HG03139 (cell line): Measurements from ENCODE around the gene SYNE1.
A peak's percentile ranks its signal among the peaks of the same experiment; 100 is the strongest.

Experiments
- ATAC-seq: cut with Tn5 transposase; IDR thresholded peaks from one replicate; pipeline ENCODE4 v1.9.1; 2021; ENCODE audit not compliant: unreplicated experiment

Gene SYNE1

DNA sequence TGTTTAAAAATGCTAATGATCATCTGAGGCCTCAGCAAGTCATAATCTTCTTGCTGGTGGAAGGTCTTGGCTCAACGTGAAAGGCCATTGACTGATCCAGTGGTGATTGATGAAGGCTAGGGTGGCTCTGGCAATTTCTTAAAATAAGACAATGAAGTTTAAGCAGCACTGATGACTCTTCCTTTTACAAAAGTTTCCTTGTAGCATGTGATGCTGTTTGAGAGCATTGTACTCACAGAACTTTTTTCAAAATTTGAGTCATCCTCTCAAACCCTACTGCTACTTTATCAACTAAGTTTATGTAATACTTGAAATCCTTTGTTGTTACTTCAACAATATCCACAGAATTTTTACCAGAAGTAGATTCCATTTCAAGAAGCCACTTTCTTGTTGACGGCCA, 447.4 kb downstream of the SYNE1 start:
- ATAC-seq = no peak

- ATAC-seq = no peak
These were observed 449.2 kb downstream of the SYNE1 start for GRCh38 chr6:152188011-152188410.

DNA sequence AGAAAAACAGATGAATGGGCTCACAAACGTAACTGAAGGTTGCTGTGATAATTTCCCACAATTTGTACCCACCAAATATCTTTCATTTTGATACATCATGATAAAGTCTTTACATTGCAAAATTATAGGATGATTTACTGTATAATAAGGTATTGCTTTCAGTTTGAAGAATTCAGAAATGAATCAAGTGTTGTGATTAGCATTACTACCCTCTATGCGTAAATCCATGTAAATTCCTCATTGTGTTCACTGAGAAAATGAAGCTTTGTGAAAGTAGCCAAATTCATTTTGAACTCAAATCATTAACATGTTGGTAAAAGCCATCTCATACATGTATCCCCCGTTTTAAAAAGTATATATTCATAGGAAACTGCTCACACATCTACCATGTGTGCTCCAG, 450.3 kb downstream of the SYNE1 start:
- no peak for ATAC-seq

GRCh38 chr6:152184917-152185574, 452.1 kb downstream of the SYNE1 start:
- peak; percentile 82 for ATAC-seq

- peak; percentile 46 for ATAC-seq
These were observed 452.6 kb downstream of the SYNE1 start for GRCh38 chr6:152184573-152184916.

DNA sequence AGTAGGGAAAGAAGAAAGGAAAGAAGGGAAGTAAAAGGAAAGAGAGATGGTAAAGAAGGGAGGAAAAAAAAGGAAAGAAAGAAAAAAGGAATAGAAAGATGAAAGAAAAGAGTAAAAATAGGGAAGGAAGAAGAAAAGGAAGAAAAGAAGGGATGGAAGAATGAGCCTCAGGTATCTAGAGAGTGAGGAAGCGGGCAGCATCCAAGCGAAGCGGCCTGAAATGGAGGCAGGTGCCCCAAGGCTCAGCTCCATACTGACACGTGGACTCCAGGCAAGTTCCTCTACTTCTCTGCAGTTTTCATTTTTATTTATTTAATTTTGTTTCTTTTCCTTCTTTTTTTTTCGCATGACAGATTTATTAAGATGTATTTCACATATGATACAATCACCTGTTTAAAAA, 456.6 kb downstream of the SYNE1 start:
- no peak for ATAC-seq

DNA sequence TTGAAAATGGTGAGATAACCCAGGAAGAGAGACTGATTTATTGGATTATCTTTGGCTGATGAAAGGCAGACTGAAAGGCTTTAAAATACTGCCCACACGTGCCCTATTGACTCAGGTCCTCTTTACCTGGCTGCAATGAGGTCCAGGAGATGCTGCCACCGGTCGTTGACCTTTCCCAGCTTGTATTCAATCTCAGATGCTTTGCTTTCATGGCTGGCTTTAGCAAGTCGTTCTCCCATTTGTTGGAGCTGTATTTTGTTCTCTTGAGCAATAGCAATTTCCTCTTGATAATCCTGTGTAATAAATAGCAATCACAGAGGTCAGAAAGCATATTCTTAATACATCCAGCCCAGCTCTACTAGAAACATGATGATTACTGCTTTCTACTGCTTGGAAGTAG, 460.9 kb downstream of the SYNE1 start:
- no peak for ATAC-seq

GRCh38 chr6:152173957-152174356, 463.2 kb downstream of the SYNE1 start:
- ATAC-seq = no peak

- no peak for ATAC-seq
These were observed 463.8 kb downstream of the SYNE1 start for GRCh38 chr6:152173321-152173720.

GRCh38 chr6:152170702-152171667, 466.2 kb downstream of the SYNE1 start:
- peak; percentile 91 for ATAC-seq

DNA sequence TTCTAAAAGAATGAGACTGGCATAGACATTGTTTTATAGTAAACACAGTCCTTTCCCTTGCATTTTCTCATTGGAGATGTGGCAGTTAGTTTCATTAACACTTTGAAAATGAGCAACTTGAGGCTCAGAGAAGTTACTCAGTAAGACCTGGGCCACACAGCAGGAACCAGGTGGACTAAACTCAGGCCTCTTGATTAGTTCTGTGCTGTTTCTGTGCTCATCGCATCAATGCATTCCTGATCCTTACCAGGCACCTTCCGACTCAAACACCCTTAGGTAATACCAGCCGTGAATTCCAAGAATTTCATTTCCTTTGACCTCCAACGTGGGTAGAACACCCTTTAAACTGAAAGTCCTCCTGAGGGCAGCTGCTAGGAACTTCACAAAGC, 466.9 kb downstream of the SYNE1 start:
- no peak for ATAC-seq

DNA sequence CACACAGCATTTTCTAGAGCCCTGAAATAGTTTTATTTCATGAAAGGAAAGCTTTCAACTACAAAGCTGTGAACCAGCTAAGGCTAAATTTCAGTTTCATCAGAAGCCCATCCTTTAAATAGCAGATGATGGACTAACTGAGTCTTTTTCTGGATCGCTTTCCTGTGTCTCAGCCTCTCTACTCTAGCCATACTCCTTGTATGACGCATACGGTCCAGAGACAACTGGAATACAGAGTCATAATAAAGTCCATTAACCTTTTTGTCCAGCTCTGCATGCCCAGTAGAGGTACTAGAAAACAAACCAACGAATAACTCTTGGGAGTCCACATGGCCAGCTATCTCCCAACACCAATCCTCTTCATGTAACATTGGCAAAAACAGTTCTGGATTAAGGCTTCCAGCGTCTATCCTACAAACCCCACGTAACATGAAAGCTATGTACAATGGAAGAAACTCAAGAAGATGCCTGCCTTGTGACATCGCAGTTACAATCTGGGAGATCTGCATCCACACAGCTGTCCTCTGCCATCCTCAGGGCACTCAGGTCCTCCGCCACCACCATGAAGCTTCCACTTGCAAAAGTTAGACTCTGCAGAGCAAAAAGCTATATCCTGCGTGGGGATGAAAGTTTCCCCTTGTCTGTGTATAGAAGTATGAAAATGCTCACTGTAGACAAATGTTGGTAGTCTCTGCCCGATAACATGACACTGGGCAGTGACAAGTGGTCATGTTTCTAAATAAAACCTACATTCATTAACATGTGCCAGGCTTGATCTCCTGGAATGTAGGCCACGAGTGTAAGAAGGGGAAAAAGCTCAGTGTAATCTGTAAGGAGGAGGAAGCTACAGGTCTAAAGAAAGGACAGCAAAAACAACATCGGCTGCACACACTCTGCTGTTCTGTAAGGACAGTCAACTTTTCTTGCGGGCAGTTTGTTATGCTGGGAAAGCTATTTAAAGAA, 469.2 kb downstream of the SYNE1 start:
- ATAC-seq = no peak

- ATAC-seq = no peak
These were observed 470.3 kb downstream of the SYNE1 start for GRCh38 chr6:152166897-152167296.

GRCh38 chr6:152166497-152166896, 470.7 kb downstream of the SYNE1 start:
- ATAC-seq = no peak

- no peak for ATAC-seq
These were observed 472.2 kb downstream of the SYNE1 start for GRCh38 chr6:152164957-152165356.

DNA sequence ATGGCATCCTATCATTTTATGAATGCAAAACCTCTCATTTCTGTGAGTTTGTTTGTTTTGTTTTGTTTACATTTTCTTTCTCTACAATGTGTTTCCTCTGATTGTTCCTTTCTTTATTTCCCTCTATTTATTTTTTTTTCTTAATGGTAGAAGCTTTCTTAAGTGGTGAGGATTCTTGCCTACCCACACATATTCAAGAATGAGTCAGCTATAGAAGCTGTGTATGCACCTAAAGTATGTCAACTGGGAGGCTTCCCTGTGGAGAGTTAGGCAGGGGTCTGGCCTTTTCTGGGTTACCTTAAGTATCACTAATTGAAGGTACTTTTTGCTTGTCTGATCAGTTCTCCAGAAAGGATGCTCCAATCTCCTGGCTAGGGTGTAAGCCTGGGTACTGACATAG, 475.7 kb downstream of the SYNE1 start:
- ATAC-seq = no peak

- peak; percentile 70 for ATAC-seq
These were observed 476.8 kb downstream of the SYNE1 start for GRCh38 chr6:152160346-152160745.

DNA sequence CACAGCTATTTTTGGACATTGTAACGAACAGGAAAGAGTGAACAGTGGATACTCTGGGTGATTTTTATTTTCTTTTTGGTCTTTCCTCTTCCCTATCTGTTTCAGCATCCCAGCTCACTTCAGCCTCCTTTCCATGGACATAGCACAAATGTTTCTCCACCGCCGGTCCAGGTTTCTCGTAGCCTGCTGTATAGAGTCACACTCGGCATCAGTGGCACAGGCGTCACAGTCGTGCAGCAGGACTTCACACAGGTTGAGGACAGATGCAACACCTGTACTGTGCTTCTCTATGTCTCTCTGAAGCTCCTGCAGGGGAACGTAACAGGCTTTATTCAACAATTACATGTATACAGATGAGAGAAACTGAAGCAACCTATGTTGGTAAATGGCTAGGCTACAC, 481.4 kb downstream of the SYNE1 start:
- no peak for ATAC-seq

DNA sequence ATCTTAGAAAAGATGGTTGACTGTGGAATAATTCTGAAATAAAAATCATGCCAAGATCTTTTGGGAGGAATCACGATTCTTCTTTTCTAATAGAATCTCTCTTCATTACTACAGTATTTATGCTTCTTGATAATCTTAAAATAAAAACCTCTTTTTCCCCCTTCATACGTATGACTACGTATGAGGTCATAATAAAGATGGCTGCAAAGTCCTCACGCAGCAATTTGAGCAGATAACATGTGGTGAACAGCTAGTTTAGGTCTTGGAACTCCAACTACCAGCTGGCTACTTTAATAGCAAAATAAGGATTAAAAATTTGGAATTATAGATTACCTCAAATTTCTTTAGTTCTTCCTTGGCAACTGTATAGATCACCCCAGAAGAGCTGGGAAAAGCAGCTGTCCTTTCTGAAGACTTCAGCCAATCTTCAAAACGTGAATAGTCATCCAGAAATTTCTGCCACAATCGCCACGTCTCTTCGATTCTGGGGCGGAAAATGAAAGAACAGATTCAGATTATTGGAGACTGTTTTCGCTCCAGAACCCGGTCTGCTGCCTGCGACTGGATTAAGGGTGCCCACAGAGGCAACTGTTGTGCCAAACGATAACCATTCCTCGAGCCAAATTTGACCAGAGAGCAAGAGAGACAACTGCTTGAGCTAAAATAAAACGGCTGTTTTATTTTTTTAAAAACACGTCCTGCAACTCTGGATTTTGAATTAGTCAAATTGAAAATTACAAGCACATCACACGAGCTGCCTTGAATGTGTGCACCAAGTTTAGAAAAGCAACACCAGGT, 482.4 kb downstream of the SYNE1 start:
- no peak for ATAC-seq

DNA sequence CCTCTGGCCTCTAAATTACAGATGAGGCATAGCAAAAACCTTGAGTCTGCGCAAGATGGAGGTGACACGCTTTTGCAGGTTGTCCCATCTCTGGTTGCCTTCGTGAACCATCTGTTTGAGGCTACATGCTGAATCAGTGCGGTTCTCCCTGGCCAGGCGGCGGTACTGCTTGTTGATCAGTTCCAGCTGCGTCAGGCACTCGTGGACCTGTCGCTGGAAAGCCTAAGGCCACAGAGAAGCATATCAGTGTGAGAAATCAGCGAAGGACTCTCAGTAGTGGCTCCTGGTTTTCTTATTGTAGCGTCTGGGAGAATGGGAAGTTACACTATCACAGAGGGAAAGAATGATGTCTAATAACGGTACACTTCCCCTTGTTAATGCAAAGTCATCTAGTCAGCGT, 485.2 kb downstream of the SYNE1 start:
- ATAC-seq = no peak
